HG03159 (cell line): ENCODE measurements around the gene SPATS2L.

Experiments
- ATAC-seq: cut with Tn5 transposase; IDR thresholded peaks from one replicate; pipeline ENCODE4 v1.9.1; 2021; ENCODE audit warnings: mild to moderate bottlenecking, moderate library complexity; ENCODE audit not compliant: unreplicated experiment

SPATS2L gene

DNA sequence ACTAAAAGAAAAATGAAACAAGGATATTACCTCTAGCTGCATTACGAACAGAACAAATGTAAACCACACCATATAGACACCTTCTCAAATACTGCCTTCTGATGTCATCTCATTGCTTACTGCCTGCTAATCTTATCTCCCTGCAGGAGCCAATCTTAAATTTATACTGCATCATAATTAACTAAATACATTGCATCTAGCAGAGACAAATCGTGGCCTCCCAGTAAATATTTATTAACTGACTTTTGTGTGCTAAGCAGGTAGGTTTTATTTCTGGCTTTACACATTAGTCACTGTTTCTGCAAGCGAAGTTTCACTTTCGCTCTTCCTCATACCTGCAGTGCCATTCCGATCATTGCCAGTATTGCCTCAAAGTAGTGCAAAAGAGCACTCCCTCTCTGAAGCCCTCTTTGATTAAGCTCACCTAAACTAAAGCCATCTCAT, 67.5 kb downstream of the SPATS2L start:
- ATAC-seq = peak; percentile 89

DNA sequence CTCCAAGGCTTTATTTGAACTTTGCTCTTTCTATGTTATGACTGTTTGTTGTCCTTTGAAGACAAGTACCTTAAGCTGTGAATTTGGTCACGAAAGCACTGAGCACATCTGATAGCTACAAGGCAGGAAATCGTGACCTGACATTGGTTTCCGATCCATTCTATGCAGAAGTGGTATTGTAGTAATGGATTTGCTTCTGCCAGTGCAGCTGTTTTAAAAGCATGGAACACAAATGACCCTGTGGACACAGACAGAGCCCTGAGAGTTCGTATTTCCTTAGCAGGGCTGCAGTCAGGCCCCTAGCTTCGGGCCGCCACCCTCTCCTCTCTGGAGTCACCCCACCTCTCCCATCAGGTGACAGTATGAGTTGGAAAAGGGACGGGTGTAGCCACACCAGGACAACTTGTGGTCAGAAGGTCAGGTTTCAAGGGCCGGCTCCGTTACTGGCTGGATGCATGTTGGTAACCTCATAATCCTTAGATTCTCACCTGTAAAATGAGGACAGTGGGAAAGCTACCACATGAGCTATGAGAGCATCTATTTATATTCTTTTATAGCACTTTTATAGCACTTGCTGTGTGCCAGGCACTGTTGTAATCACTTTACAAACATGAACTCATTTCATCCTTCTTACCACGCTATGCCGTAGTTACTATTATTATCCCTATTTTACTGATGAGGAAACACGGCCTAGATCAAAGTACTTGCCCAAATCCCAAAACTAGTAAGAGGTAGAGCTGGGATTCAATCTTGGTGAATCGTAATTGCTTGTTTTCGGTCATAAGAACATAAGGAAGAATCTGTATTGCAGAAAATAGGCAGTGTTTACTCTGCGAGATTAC, 70.2 kb downstream of the SPATS2L start:
- ATAC-seq = no peak

DNA sequence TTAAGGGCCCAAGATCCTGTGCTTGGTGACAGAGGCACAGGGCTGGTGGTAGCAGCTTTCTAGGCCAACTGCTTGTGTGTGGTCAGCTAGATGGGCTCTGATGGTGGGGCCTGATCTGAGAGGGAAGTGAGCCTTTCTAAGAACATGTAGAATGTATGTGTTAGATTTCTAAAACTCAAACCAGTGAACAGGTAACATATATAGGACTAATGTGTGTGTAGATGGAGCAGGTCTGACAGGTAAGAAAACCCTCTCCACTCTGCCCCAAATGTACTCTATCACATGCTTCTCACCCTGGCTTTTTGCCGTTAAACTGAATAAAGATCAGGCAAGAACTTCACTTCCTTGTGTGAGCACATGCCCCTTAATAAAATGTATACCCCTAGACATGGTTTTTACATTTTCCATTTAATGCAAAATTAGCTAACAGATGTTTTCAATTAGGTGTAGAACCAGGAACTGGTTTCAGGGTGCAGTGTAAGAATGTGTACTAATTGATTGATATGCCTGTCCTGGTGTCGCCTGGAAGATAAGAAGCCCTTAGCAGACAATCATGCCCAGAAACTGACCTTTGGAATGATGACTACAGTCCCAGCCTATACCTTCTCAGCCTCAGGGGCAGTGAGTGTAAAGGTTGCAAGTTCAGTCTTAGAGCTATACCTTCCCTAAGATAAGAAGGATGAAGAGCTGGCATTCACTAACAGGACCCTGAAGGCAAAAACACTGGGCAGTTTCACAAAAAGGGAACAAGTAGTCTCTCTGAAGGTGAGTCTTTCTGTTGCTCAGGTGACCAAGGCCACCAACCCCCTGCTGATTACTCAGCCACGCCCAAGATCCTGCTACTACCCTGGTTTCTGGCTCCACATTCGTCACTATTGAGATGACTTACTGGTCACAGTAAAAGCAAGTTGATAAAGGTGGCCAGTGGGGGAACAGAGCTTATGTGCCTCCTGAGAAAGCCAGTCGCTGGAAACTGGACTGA, 71.2 kb downstream of the SPATS2L start:
- no peak for ATAC-seq

DNA sequence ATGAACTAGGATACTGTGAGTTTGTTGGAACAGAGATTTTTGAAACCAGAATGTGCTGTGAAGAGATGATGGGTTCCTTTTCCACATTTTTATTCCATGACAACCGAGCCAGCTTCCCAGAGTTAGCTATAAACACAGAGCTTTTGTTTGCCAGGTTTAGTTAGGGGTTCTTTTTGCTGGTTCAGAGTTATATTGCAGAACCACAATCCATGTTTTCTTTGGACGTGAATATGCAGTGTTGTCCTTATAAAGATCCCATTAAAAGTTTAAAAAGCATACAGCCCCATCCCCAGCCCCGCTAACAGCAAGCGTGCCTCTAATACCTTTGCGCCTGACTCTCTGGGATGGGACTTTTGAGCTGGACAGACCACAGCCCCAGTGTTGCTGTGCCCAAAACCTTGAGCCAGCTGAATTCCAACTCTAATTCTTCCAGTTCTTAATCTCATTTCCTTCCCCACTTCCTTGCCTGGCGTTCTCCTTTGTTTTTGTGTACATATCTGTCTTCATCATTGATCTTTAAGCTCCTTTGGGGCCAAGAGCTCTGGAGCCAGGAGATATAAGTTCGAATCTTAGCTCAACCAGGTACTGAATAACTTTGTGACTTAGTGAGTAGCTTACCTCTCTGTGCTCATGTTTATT, 72.3 kb downstream of the SPATS2L start:
- no peak for ATAC-seq

DNA sequence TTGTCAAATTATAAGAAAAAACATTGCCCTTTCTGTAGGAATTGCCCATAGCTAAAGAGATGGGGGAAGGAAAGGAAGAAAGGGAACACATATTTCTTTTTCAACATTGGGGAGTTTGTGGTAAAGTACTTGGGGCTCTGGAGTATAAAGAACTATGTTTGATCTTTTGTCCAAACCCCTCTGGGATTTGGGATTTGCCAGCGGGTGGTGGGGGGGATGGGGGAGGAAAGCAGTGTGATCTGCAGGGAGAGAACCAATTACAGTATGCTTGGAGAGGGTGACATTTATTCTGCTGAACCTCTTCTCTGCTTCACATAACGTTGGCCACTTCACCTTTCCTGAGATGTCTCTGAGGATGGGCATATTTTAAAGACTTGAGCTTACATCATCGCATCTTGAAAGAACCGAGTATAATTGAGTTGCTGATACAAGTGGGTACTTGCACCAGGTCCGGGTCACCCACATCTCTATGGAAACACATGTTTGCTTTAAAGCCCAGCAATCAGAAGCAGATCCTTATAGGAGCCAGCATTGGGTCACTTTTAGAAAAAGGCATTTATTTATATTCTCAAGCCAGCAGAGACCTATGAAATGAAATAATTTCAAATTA, 73.1 kb downstream of the SPATS2L start:
- ATAC-seq = no peak

DNA sequence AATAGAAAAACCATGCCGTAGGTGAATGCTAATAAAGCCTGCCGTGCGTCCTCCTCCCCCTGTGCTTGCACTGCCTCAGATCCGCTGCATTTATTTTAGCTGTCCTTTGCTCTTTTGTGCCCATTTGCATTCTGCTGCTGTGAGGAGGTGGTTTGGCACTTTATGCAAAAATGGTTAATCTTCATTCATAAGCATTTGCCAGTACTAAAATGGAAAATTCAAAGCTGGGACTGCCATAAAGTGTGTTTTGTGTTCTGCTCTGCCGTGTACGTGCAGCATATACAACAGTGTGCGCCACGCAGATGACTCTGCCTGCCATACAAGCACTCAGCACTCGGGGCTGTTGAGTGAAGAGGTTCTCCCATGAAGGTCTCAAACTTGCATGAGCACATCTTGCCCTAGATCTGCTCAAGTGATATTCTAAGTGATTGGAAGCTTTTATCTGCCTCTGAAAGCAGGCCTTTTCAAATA, 73.6 kb downstream of the SPATS2L start:
- ATAC-seq = no peak

DNA sequence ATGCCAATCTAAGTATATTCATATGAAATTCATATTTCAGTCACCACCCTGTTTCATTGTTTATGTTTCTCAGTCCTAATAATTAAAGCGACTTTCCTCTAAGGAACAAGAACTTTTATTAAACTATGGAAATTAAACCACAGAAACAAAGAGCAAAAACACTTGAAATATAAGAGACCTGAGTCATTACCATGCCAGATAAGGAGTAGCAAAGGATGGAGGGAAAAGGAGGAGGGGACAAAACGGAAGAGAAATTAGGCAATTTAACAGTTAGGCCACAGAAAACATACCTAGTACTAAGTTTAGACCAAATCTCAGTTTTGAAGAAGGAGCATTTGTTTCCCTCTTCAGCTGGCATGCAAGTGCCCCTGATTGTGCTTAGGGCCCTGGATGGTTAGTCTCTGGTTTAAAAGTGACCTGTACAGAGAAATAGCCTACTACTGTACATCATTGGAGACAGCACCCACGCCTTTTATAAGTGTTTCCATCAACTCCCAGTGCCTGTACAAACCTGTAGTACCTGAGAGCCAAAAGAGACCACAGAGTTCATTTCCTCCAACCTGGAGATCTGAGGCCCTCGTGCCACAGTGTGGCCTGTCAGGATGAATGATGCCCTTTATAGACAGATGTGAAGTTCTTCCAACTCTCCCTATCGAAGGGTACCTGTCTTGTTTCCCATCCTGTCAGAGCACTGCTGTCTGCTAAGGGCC, 74.5 kb downstream of the SPATS2L start:
- no peak for ATAC-seq

DNA sequence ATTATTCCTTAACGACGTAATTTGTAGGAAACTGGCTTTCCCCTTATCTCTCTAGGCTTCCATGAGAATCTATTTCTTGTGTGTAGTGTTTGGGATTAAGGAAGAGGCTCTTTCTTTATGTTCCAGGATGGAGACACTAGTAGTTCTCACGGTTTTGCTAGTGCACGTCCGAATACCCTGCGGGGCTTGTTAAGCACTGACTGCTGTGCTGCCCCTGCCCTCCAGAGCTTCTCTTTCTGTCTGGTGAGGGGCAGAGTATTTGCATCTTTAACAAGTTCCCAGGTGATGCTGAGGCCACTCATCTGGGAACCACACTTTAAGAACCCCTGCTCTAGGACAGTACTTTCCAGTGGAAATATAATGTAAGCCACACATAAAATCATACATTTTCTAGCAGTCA, 76.4 kb downstream of the SPATS2L start:
- no peak for ATAC-seq

DNA sequence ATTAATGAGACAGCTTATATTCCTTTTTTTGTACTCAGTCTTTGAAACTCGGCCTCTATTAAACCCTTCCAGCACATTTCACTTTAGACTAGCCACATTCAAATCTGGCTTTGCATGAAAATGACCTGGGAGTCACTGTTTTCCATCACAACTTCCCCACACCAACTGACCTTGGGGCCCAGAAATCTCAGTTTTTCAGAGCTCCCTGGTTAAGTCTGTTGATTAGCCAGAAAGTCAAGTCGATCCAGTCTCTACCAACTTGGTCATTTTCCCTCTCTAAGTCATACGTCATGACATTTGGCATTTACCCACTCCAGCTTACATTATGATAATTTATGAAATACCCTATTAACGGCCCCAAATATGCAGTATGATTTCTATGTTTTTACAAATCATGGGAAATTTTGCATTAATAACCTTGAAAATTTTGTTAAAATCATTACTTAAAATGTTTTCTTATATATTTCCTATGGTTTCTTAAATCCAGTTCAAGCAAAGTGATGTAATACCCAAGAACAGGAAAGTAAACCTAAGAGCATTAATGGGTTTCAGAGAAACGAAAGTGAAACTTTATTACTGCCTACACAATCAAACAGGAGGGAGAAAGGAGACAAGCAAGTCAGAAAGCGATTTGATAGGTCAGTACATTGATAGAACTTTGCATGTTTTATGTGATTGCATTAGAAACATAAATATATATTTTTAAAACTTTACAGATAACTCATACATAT, 77.1 kb downstream of the SPATS2L start:
- peak; percentile 84 for ATAC-seq

DNA sequence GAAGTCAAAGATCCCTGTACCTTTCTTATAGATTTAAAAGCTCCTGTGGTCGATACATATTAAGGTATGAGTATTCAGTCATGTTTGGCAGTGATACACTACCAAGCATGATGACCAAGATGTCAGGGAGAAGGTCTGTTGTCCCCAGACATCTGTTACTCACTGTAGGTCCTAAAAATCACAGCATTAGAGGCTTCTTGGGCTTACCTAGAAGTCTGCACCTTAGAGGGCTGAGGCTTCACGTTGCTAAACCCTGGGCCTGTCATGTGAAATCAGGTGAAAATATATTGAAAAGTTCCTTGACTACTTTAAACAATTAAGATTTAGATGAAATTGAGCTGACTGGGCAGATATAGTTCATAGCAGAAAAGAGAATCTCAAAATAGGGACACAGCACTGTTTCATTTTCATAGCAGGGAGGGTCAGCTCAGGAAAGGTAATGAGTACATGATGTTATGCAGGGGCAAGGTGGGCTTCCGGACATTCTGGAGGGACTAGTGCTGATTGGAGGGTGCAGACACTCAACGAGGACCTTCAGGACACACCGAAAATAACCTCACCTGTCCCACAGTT, 78.7 kb downstream of the SPATS2L start:
- ATAC-seq = no peak

DNA sequence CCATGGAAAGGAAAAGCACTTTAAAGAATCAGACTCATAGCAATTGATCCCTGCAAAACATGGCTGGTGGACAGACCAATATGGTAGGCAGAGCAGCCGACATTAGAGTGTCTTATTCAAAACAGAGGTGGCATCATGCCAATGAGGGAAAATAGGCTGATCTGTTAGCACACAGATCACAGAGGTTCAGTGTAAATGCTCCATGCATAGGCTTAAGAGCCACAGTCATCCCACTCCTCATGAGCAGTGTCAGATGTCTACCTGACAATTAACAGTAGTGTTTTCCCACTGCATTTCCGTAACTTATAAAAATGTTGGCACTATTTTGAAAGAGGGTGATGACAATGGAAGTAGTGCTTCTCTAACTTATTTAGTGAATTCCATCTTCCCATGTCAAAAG, 86.7 kb downstream of the SPATS2L start:
- no peak for ATAC-seq

DNA sequence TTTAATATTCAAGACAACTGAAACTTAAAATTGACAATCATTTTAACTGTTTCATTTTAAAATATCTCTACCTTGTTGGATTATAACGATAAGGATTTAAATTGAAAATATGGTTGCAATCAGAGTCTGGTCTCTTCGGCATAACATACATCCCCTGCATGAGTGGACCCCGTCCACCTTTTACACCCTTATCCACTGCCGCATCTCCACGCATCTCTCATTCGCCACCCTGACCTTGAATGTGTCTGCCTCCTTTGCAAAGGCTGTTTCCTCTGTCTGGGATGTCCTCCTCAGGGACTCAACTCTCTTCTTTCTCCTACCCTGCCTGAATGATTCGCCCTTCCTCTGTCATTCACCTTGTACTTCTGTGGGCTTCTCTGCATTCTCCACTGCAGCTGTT, 87.6 kb downstream of the SPATS2L start:
- ATAC-seq = no peak

DNA sequence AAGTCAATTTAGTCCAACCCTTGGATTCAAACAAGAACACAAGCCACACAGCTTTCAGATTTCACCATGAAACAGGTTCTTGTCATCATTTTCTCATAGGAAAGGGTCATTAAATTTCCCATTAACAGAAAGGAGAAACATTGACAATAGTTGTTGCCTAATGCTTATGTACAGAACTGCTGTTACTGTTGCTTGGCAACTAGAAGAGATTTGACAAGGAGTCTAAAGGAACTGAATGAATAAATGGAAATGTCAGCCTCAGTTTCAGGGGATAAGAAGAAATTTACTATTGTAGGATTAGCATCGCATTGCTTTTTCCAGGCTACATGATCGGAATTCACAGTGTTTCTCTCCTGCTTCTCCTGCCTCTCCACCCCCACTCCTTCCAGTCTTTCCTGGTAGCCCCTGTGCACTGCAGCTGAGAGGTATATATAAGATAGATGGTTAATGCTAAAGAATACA, 90.3 kb downstream of the SPATS2L start:
- ATAC-seq = no peak

DNA sequence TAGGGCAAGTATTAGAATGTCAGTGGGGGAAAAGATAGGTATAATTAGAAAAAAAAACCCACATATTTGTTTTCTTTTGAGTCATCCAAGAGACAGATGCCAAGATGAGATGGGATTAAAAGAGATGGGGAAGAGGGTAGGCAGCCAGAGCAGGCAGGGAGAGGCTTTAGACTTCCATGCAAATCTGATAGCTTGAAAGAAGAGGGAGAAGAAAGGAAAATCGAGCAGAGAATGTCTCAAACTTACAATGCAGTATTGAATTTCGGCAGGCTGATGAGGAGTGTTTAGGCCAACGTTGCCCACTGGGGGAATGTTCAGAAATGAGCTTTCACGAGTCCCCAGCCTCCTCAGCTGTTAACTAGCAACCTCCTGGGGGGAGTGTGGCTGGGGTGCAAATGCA, 91.3 kb downstream of the SPATS2L start:
- ATAC-seq = no peak

DNA sequence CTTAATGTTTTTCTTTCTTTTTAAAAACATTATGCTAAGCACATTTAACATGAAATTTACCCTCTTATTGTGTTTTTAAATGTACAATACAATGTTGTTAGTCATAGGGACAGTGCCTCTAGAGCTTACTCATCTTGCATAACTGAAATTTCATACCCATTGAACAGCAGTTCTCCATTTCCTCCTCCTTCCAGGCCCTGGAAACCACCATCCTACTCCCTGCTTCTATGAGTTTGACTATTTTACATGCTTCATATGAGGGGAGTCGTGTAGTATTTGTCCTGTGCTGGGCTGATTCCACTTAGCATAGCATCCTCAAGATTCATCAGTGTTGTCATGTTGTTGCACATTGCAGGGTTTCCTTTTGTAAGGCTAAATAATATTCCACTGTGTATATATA, 92.6 kb downstream of the SPATS2L start:
- ATAC-seq = no peak

DNA sequence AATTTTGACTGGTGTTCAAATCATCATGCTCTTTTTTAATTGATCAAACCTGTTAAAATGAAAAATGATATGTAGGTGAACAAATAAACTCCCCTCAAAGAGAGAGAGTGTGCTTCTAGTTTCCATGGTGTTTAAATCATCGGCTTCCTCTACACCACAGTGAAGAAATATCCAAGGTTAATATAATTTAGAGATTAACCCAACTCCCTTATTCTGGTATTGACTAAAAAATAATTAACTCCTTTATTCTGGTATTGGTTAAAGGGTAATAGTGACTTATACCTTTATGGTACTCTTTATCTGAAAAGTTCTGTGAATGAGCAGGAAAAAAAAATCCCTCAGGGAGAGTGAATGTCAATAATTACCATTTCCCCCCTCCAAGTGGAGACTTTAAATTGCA, 93.1 kb downstream of the SPATS2L start:
- ATAC-seq = no peak

DNA sequence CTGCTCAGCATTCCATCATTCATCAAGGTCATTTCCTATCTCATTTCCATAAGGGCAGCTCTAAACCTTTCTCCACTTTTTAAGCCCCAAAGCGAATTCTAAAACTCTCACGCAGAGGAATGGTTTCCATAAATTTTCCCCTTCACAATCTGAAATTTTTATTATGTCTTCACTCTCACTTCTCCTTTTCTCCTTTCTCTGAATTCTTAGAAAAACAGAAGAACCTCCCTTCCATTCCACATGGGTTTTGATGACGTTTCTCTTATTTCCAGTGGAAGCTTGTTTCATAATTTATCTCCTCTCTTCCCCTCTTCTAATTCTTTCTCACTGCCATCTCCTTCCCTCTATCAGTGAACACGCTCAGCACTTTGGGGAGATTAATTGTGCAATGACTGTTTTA, 97.3 kb downstream of the SPATS2L start:
- no peak for ATAC-seq

DNA sequence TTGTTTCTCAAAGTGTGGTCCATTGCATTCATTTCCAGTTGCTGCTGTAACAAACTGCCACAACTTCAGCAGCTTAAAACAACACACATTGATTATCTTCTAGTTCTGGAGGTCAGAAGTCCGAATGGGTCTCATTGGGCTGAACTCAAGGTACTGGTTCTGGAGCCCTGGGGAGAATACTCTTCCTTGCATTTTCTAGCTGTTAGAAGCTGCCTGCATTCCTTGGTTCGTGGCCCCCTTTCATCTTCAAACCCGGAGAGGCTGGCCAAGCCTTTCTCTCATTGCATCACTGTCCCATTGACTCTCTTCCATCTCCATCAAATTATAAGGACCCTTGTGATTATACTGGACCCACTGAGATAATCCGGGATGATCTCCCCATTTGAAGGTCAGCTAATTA, 98.1 kb downstream of the SPATS2L start:
- no peak for ATAC-seq
